ENCODE measurements around the gene CFAP157. TPM values are rescaled to one million over a fixed set of nuclear protein-coding genes. Genes with fewer than 3 reads are reported as not detected.

The CFAP157 gene
- total and polyA plus RNA-seq, 2 donors (not counting 3 experiments of a cell fraction or from before 2014, with no cell fraction given): 0.03 TPM; not detected in 1

DNA sequence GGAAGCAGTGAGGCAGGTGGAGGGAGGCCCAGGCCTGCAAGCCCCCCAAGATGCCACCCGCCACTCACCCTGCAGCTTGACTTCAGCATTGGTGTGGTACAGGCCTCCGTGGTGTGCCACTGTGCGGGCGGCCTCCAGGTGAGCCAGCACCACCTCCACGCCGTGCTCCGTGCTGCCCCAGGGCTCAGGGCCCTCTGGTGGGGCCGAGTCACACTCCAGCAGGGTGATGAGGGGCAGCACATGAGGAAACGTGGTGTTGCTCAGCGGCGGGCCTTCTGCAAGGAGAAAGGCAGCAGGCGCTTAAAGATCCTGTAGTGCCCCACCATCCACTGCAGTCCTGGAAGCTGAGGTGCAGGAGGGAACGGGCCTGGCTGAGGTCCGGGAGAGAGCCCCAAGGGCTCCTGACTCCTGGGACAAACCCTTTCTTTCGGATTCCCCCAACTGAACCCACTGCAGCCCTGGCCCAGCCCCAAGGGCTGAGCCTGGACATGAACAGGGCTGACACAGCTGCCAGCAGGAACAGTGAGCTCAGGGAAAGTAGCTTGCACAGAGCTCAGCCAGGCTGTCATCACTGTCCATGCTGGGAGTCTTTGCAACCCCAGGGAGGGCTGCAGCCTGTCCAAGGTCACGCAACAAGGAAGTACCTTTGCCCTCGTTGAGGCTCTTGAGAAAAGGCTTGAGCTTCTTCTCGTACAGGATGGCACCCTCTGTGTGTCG, 33.0 kb downstream of the CFAP157 start:
- H3K4me1 ChIP-seq (ENCODE audit: control insufficient read depth, extremely low read depth, insufficient read depth, low read length): peaks cover 6% of the 10 kb centered on the region
- no peaks in the 10 kb centered on the region for H4K20me1 ChIP-seq (replicated peaks; ENCODE audit: control insufficient read depth, extremely low read depth, insufficient read depth, low read length)
- FAIRE-seq (no peak), DNase-seq (ENCODE audit: low read depth, low spot score) (no peak)
- dilution Hi-C loops (cut with MboI; ENCODE audit: extremely low pct_ligation_motif_present, low sequenced_read_pairs): no loop called here
- no peaks in the 10 kb centered on the region for H3K27me3 ChIP-seq (ENCODE audit: control insufficient read depth in 2 of 2, insufficient read depth in 2 of 2, low read length in 2 of 2)
- no peak overlapping the region for H3K27ac ChIP-seq (ENCODE audit: insufficient read depth, low read depth, low read length)
- H3K9me3 ChIP-seq (replicated peaks; ENCODE audit: control insufficient read depth, insufficient read depth, low read length): no peaks in the 10 kb centered on the region
- H3K4me2 ChIP-seq (ENCODE audit: insufficient read depth, low read length): no peak overlapping the region
- H2AFZ ChIP-seq (ENCODE audit: low read depth, low read length): no peak overlapping the region
- no peak for TF ChIP-seq EZH2 (IDR thresholded peaks at IDR 0.05; ENCODE audit: borderline replicate concordance, low read depth, low read length, severe bottlenecking)
- no peak for TF ChIP-seq JUN (IDR thresholded peaks at IDR 0.05; ENCODE audit: borderline replicate concordance, insufficient read depth, insufficient read length, low read depth)
- TF ChIP-seq POLR2AphosphoS5 (IDR thresholded peaks at IDR 0.05; ENCODE audit: insufficient read depth, low read depth, low read length): no peak
- no peak for TF ChIP-seq CTCF (IDR thresholded peaks at IDR 0.05; ENCODE audit: extremely low read depth in 1 of 2, insufficient read depth in 1 of 2, low read depth in 1 of 2, low read length in 2 of 2)
- TF ChIP-seq MAX (IDR thresholded peaks at IDR 0.05; ENCODE audit: insufficient read depth, insufficient read length): no peak
- no peaks in the 10 kb centered on the region for H3K9me1 ChIP-seq (replicated peaks; ENCODE audit: control insufficient read depth, extremely low read depth, insufficient read depth, low read length)
- H3K36me3 ChIP-seq (ENCODE audit: control insufficient read depth in 2 of 2, extremely low read depth in 1 of 2, insufficient read depth in 2 of 2, low read length in 2 of 2): peaks cover 25 to 43% of the 10 kb centered on the region in 2 experiments
- no TSS peak for BruUV-seq (replicated peaks)
- H3K4me3 ChIP-seq (replicated peaks in 1 of 3; ENCODE audit: insufficient read depth in 1 of 3, low read depth in 1 of 3, low read length in 3 of 3): no peak overlapping the region
- no peaks in the 10 kb centered on the region for H3K79me2 ChIP-seq (ENCODE audit: control insufficient read depth, insufficient read depth, low read length)
- ChIA-PET CTCF (interaction anchor here (1.4 to 1.7 kb wide), 2 partner anchors 24 to 46 kb away, joined by 3 to 5 read pairs; partner anchors contain the start of gene CDK9), POLR2A (interaction anchor here (0.7 to 0.9 kb wide), 2 partner anchors 24 to 39 kb away, joined by 3 read pairs; no protein-coding TSS in a partner anchor)
- H3K9ac ChIP-seq (replicated peaks; ENCODE audit: extremely low read depth, insufficient read depth, low read length): no peak overlapping the region
- intact Hi-C loops (cut with micrococcal nuclease): loop anchor here (1.0 kb wide), 1 partner anchor 131 kb away; no protein-coding TSS in a partner anchor

Measured in endothelial cell of umbilical vein (primary cell).